HG02759 (cell line): ENCODE measurements around the gene IL20RB.

Experiments
- ATAC-seq: cut with Tn5 transposase; IDR thresholded peaks from one replicate; pipeline ENCODE4 v1.9.1; 2021; ENCODE audit warnings: mild to moderate bottlenecking, moderate library complexity; ENCODE audit not compliant: unreplicated experiment

The IL20RB gene

GRCh38 chr3:137026701-137027100 lies 68.9 kb downstream of the IL20RB start:
- ATAC-seq: no peak

GRCh38 chr3:137032465-137033120 lies 74.8 kb downstream of the IL20RB start:
- peak; percentile 95 for ATAC-seq

GRCh38 chr3:137035631-137036030 lies 77.8 kb downstream of the IL20RB start:
- ATAC-seq: no peak

GRCh38 chr3:137039570-137039969 lies 81.8 kb downstream of the IL20RB start:
- no peak for ATAC-seq

- no peak for ATAC-seq
These were observed 83.5 kb downstream of the IL20RB start for GRCh38 chr3:137041251-137041650.

GRCh38 chr3:137041686-137042085 lies 83.9 kb downstream of the IL20RB start:
- ATAC-seq: no peak

GRCh38 chr3:137046747-137047146 lies 89.0 kb downstream of the IL20RB start:
- ATAC-seq: no peak

GRCh38 chr3:137047240-137047639 lies 89.5 kb downstream of the IL20RB start:
- ATAC-seq: no peak

- ATAC-seq: no peak
These were observed 92.5 kb downstream of the IL20RB start for GRCh38 chr3:137050281-137050680.

GRCh38 chr3:137052298-137052697 lies 94.5 kb downstream of the IL20RB start:
- ATAC-seq: no peak
